GM23248 (cell line): Measurements from ENCODE around the gene SCN2A.

Experiments used
- EZH2 ChIP-seq: fragments of 200-600 bp; sonication (generic); IDR thresholded peaks from 2 replicates; pipeline ENCODE4 v1.6.1; 2018; ENCODE audit warnings: antibody characterized with exemption, mild to moderate bottlenecking; ENCODE audit not compliant: insufficient read depth, poor library complexity, severe bottlenecking
- EZH2phosphoT487 ChIP-seq: fragments of 200-600 bp; sonication (generic); IDR thresholded peaks from 2 replicates; pipeline ENCODE4 v1.6.1; 2018; ENCODE audit warnings: antibody characterized with exemption, moderate library complexity, mild to moderate bottlenecking, low read depth; ENCODE audit not compliant: insufficient read depth

- no peak for TF ChIP-seq EZH2
- TF ChIP-seq EZH2phosphoT487 = no peak
These were observed 38.1 kb downstream of the SCN2A start for GRCh38 chr2:165277295-165277694.
